OCI-LY7 (cell line): Measurements from ENCODE around the gene CCDC185. TPM values are rescaled to one million over a fixed set of nuclear protein-coding genes. Genes with fewer than 3 reads are reported as not detected.

Experiments used
- BruUV-seq: library from RNA; stranded (reverse); fragments of 400-500 nt; replicated peaks from 2 replicates; lab custom pipeline; 2021; lab: Mats Ljungman, UMichigan
- CTCF ChIA-PET: fragments of 300-600 bp; sonication (Branson Sonifier 250); formaldehyde crosslinking; loops from one replicate; lab custom pipeline; 2022; ENCODE audit warnings: antibody characterized with exemption; ENCODE audit not compliant: unreplicated experiment; lab: Charles Lee
- POLR2A ChIA-PET: fragments of 300-600 bp; sonication (Branson Sonifier 250); formaldehyde crosslinking; loops from one replicate; lab custom pipeline; 2022; ENCODE audit warnings: antibody characterized with exemption; lab: Charles Lee
- DNase-seq: peaks from one replicate; pipeline ENCODE4 v3.0.0-alpha.2; 2015; ENCODE audit warnings: low spot score
- H2AFZ ChIP-seq: fragments of 200-600 bp; sonication (generic), shearing (Covaris generic); 2 replicates; pipeline ENCODE4 v1.6.1; 2014; ENCODE audit warnings: mild to moderate bottlenecking, antibody characterized with exemption, low read length, moderate library complexity
- H3K27ac ChIP-seq: fragments of 200-600 bp; sonication (generic); 2 replicates; pipeline ENCODE4 v1.5.1; 2014; ENCODE audit warnings: mixed run types, low read depth, mild to moderate bottlenecking, moderate library complexity, low read length, inconsistent platforms; ENCODE audit not compliant: poor library complexity, severe bottlenecking
- H3K36me3 ChIP-seq: fragments of 200-600 bp; sonication (generic); 2 replicates; pipeline ENCODE4 v1.6.1; 2014; ENCODE audit warnings: mild to moderate bottlenecking, antibody characterized with exemption, low read length, moderate library complexity, mixed read lengths; ENCODE audit not compliant: insufficient read depth
- H3K4me1 ChIP-seq: fragments of 200-600 bp; sonication (generic); 2 replicates; pipeline ENCODE4 v1.5.1; 2014; ENCODE audit warnings: mild to moderate bottlenecking, low read length; ENCODE audit not compliant: insufficient read depth, poor library complexity, severe bottlenecking
- H3K4me2 ChIP-seq: fragments of 200-600 bp; sonication (generic); 2 replicates; pipeline ENCODE4 v1.6.1; 2014; ENCODE audit warnings: mild to moderate bottlenecking, low read length
- H3K4me3 ChIP-seq: fragments of 200-600 bp; sonication (generic); 2 replicates; pipeline ENCODE4 v1.5.1; 2014; ENCODE audit warnings: mild to moderate bottlenecking, low read depth, low read length; ENCODE audit not compliant: poor library complexity, severe bottlenecking
- H3K79me2 ChIP-seq: fragments of 200-600 bp; sonication (generic); 2 replicates; pipeline ENCODE4 v1.6.1; 2016; ENCODE audit warnings: low read depth, mild to moderate bottlenecking, low read length, moderate library complexity, mixed read lengths; ENCODE audit not compliant: insufficient read depth
- H3K9me2 ChIP-seq: fragments of 200-600 bp; sonication (generic); 2 replicates; pipeline ENCODE4 v1.6.1; 2016; ENCODE audit warnings: mild to moderate bottlenecking, low read length, mixed read lengths; ENCODE audit not compliant: insufficient read depth
- H3K9me3 ChIP-seq: fragments of 200-600 bp; sonication (generic); 2 replicates; pipeline ENCODE4 v1.6.1; 2014; ENCODE audit warnings: mild to moderate bottlenecking, mixed run types, low read length, mixed read lengths
- H4K20me1 ChIP-seq: fragments of 200-600 bp; sonication (generic); 2 replicates; pipeline ENCODE4 v1.6.1; 2014; ENCODE audit warnings: mild to moderate bottlenecking, antibody characterized with exemption, low read length, moderate library complexity, mixed read lengths; ENCODE audit not compliant: insufficient read depth
- CTCF ChIP-seq: fragments of 200-600 bp; sonication (generic); conservative IDR thresholded peaks from 2 replicates; pipeline ENCODE4 v1.5.1; 2014; ENCODE audit warnings: mild to moderate bottlenecking, antibody characterized with exemption, low read length, moderate library complexity, mixed read lengths
- EZH2phosphoT487 ChIP-seq: fragments of 200-600 bp; sonication (generic); IDR thresholded peaks from 2 replicates; pipeline ENCODE4 v1.6.1; 2018; ENCODE audit warnings: low read depth, borderline replicate concordance, mild to moderate bottlenecking, mixed run types, antibody characterized with exemption, low read length, moderate library complexity, mixed read lengths
- intact Hi-C: fragments of 100-400 bp; cut with micrococcal nuclease; formaldehyde crosslinking; loops from one replicate; pipeline ENCODE4 v1.10.0; 2022; ENCODE audit not compliant: unreplicated experiment
- total RNA-seq, 2 experiments: library from RNA; depleted of rRNA in 1 of 2; stranded (reverse); fragments of >200 nt in 1 of 2; shearing (Covaris generic) in 1 of 2; gene quantifications; 2 replicates each; pipeline ENCODE4 v1.2.3, GENCODE V29; 2014 to 2022

The CCDC185 gene
- total RNA-seq, 2 experiments from 2014 or later = not detected

- no TSS peak for BruUV-seq
- TF ChIP-seq EZH2phosphoT487 = no peak
- no peak for DNase-seq
- Histone ChIP-seq H3K9me3 (no peaks in the 10 kb centered on the region), H3K4me1 (no peaks in the 10 kb centered on the region), H2AFZ (no peak overlapping the region), H3K79me2 (no peaks in the 10 kb centered on the region), H3K36me3 (no peaks in the 10 kb centered on the region), H4K20me1 (no peaks in the 10 kb centered on the region), H3K4me2 (no peak overlapping the region), H3K4me3 (no peak overlapping the region), H3K9me2 (no peaks in the 10 kb centered on the region), H3K27ac (no peak overlapping the region)
- ChIA-PET CTCF (no interaction called here), POLR2A (interaction anchor here (0.6 kb wide), 1 partner anchor 68 kb away, joined by 3 read pairs; no protein-coding TSS in a partner anchor)
- intact Hi-C loops = no loop called here
These were observed 37.5 kb upstream of the CCDC185 start for GRCh38 chr1:223355699-223356098.

GRCh38 chr1:223358826-223359225 is 34.4 kb upstream of the CCDC185 start:
- Histone ChIP-seq H3K27ac (no peak overlapping the region), H4K20me1 (no peaks in the 10 kb centered on the region), H3K4me3 (no peak overlapping the region), H3K4me2 (no peak overlapping the region), H3K36me3 (no peaks in the 10 kb centered on the region), H2AFZ (no peak overlapping the region), H3K9me3 (no peaks in the 10 kb centered on the region), H3K79me2 (no peaks in the 10 kb centered on the region), H3K4me1 (peaks cover 6% of the 10 kb centered on the region), H3K9me2 (no peaks in the 10 kb centered on the region)
- no TSS peak for BruUV-seq
- intact Hi-C loops = no loop called here
- CTCF ChIA-PET = no interaction called here
- no peak for DNase-seq
- no peak for TF ChIP-seq EZH2phosphoT487
- TF ChIP-seq CTCF = no peak
- POLR2A ChIA-PET = interaction anchor here (1.0 kb wide), 1 partner anchor 9 kb away, joined by 3 read pairs; no protein-coding TSS in a partner anchor

GRCh38 chr1:223363057-223363855 is 30.0 kb upstream of the CCDC185 start:
- ChIA-PET CTCF (no interaction called here), POLR2A (no interaction called here)
- Histone ChIP-seq H3K27ac (no peak overlapping the region), H3K4me3 (peak overlapping the region; percentile 67), H3K9me3 (no peaks in the 10 kb centered on the region), H3K4me2 (peak overlapping the region; percentile 74), H4K20me1 (no peaks in the 10 kb centered on the region), H2AFZ (peak overlapping the region; percentile 82), H3K9me2 (no peaks in the 10 kb centered on the region), H3K4me1 (peaks cover 6% of the 10 kb centered on the region), H3K36me3 (no peaks in the 10 kb centered on the region), H3K79me2 (no peaks in the 10 kb centered on the region)
- TF ChIP-seq CTCF = no peak
- no peak for TF ChIP-seq EZH2phosphoT487
- intact Hi-C loops = loop anchor here (10.0 kb wide), 1 partner anchor 482 kb away; the partner anchor contains the start of gene TP53BP2
- no TSS peak for BruUV-seq
- no peak for DNase-seq
